NCI-H510A (cell line): ENCODE measurements around the gene HTT.

Source experiments
- DNase-seq: peaks from one replicate; lab custom pipeline; 2025; lab: John Stamatoyannopoulos, UW

HTT gene

DNA sequence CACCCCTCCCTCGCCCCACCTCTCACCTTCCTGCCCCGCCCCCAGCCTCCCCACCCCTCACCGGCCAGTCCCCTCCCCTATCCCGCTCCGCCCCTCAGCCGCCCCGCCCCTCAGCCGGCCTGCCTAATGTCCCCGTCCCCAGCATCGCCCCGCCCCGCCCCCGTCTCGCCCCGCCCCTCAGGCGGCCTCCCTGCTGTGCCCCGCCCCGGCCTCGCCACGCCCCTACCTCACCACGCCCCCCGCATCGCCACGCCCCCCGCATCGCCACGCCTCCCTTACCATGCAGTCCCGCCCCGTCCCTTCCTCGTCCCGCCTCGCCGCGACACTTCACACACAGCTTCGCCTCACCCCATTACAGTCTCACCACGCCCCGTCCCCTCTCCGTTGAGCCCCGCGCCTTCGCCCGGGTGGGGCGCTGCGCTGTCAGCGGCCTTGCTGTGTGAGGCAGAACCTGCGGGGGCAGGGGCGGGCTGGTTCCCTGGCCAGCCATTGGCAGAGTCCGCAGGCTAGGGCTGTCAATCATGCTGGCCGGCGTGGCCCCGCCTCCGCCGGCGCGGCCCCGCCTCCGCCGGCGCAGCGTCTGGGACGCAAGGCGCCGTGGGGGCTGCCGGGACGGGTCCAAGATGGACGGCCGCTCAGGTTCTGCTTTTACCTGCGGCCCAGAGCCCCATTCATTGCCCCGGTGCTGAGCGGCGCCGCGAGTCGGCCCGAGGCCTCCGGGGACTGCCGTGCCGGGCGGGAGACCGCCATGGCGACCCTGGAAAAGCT lies at the start of gene HTT, which contains the start of gene HTT-AS:
HTT (plus strand) TSS at position 604 of the 768 bp plus-strand sequence; CDS start at position 749, 145 bp downstream.
HTT-AS (minus strand) TSS at position 461 of the 768 bp plus-strand sequence.
- DNase-seq = peak; percentile 73

- no peak for DNase-seq
Measured at GRCh38 chr4:3025881-3026280, 48.6 kb upstream of the HTT start.

GRCh38 chr4:3026540-3026939 lies 47.9 kb upstream of the HTT start:
- no peak for DNase-seq

DNA sequence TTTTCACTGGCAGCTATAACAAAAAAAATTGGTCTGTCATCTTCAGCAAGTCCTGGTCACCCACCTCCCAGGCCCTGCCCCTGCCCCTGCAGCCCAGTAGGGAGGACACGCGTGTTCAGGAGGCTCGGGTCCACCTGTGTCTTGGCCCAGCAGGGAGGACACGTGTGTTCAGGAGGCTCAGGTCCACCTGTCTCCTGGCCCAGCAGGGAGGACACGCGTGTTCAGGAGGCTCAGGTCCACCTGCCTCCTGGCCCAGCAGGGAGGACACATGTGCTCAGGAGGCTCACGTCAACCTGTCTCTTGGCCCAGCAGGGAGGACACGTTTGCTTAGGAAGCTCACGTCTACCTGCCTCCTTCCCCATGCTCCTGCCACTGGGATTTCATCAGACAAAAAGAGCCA lies 45.0 kb upstream of the HTT start:
- DNase-seq = no peak

DNA sequence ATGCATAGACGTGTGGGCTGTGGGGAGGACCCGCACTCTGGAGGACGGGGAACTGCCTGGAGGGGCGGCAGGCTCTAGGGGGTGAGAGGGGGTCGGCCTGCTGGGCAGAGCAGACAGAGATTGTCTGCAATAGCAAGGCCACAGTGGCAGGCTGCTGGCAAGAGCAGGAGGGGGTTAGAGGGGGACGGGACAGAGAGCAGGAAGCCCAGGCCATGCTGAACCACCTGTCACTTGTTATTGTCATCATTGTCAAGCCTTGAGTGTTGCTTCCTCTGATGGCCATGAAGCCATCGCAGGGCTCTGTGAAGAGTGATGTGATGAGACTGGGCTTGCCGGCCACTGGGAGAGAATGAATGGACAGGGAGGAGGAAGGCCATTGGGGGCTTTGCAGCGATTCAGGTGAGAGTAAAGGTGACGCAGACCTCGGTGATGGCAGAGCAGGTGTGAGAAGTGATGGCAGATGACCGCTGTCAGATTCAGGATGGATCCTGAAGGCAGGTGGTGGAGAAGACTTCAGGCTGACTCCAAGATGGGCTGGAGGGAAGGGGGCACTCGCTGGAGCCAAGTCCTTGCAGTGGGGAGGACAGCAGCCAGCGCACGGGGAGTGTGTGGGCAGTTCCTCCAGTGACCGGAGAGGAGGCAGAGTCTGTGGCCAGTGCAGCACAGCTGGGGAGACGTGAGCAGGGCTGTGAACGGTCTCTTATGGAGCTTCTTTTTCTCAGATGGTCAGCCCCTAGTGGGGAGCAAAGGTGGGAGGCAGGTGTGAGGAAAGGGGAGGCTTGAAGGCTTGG lies 43.7 kb upstream of the HTT start:
- DNase-seq = no peak

- DNase-seq = no peak
Measured at GRCh38 chr4:3031357-3032082, 43.0 kb upstream of the HTT start.

DNA sequence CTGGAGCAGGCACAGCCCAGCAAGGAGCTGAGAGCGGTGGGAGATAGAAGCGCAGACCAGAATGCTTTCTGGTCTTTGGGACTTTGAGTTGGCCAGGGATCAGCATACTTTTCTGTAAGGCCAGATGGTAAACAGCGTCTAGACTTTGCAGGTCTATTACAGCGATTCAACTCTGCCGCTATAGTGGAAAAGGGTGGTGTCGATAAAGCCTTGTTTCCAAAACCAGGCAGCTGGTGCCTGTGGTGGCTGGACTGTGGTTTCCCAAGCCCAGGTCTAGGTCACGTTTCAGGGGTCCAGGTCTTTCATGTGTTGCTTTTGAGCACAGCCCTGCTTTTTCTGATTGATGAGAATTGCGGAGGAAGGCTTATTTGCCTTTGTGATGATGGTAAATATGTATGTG lies 40.2 kb upstream of the HTT start:
- no peak for DNase-seq

GRCh38 chr4:3035249-3035648 lies 39.2 kb upstream of the HTT start:
- no peak for DNase-seq

DNA sequence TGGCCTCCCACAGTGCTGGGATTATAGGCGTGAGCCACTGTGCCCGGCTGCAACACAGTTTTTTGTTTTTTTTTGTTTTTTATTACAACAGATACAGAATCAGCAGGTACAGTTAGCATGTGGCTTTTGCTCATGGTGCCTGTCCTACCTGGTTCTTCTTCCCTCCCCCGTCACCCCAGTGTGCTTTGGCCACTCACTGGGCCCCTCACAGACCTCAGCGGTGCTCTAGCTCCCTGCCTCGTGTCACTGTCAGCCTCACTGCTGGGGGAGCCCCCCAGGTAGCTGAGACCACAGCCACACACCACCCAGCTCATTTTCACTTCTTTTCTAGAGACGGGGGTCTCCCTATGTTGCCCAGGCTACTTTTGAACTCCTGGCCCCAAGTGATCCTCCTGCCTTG lies 38.8 kb upstream of the HTT start:
- DNase-seq = no peak

GRCh38 chr4:3036131-3036952 lies 38.1 kb upstream of the HTT start:
- DNase-seq = no peak

DNA sequence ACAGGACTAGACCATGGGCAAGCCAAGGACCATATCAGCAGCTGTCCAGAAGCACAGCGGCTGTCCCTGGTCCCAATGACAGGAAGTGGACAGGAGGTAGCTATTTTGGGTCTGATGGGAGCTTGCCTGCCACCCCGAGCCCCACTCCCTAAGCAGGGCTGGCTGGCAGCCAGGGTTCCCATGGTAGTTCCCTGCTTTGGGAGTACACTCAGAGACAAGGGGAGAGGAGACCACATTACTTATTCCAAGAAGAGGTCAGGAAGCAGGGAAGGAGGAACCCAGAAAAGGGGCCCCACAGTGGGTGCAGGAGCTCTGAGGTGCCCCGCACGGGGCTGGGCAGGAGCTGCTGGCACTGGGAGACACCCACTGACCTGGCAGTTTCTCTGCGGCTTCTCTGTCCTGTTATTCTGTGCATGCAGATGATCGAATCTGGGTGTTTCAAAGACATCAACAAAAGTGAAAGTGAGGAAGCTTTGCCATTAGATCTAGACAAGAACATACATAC lies 36.5 kb upstream of the HTT start:
- DNase-seq = no peak

DNA sequence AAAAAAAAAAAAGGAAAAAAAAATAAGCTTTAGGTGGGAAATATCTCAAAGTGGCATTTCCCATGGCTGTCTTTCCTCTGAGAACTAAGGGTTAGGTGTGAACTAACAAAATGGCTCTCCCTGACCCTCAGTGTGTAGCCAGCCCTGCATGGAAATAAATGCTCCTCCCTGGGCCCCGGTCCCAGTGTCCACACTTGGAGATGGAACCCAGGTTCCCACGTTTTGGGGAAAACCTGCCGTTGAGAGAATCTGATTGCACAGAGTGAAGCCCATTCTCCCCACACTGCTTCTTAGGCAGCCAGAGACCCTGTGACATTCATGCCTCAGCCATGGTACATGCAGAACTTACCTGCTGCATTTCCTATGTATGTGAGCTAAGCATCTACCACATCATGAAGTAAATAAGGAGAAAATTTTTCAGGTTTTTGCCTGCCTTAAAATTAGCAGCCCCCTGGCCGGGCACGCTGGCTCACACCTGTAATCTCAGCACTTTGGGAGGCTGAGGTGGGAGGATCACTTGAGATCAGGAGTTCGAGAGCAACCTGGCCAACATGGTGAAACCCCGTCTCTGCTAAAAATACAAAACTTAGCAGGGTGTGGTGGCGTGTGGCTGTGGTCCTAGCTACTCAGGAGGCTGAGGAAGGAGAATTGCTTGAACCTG lies 34.6 kb upstream of the HTT start:
- no peak for DNase-seq

DNA sequence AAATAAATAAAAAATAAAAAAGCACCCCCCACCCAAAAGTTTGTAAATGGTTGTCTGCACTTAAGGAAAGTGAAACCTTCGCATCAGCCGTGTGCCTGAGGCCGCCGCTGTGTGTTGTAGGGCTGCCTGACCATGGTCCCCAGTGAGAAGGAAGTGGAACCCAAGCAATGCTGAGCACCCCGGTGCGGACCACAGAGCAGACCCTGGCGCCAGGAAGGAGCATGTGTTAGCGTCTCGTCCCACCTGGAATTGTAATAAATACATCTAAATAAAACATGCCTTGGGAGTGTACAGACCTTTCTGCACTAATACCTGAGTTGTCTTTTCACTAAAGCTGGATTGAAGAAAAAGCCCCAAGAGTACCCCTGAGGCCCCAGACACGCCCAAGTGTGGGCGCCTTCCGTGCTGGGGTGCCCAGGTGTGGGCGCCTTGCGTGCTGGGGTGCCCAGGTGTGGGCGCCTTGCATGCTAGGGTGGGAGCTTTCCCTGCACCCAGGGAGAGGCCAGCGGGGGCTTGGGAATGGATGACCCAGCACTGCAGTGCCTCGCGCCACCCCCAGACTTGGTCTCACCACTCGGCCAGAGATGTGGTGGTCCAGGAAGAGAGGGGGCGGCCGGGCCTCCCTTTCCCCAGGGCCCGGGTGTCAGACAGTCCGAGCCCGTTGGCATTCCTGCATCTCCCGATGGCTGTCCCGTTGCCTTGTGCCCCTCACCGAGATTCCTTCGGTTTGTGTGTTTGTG lies 33.9 kb upstream of the HTT start:
- no peak for DNase-seq

DNA sequence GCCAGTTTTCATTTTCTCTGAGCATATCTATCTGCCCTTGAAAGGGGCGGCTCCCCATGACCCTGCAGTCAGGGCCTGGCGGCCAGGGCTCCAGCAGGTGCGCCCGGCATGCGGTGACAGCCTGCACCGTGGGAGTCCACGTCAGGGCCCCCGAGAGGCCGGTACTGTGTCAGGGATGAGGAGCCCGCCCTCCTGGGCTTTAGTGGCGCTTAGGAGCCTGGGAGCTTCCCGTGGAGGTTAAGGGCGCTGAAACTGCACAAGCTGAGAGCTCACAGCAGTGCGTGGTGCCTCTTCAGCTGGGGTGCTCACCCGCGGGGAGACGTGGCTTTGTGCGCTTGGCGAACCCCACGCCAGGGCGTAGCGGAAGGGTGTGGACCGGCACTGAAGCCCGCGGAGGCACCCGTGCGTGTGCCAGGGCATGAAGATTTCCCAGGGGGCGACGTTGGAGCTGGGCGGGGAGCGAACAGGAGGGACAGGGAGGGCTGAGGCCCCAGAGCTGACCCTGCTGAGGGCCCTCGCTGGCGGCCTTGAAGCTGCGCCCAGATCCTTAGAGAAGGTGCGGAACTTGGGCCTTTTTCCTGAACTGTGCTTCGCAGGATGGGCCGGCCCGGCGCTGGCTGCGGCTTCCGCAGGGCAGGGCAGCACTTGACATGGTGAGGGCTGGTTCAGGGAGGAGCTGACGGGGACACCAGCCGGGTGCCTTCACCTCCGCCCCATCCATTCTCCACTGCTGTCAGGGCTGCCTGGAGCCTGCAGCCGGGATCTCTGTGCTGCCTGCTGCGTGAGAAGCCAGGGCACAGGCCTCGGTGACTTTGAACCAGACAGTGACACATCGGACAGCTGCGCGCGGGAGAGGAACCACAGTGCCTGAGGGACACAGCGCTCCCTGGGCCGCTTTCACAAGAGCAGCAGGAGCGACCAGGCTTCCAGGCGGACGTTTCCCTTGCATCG lies 33.0 kb upstream of the HTT start:
- DNase-seq = peak; percentile 45

GRCh38 chr4:3042226-3042625 lies 32.3 kb upstream of the HTT start:
- no peak for DNase-seq

DNA sequence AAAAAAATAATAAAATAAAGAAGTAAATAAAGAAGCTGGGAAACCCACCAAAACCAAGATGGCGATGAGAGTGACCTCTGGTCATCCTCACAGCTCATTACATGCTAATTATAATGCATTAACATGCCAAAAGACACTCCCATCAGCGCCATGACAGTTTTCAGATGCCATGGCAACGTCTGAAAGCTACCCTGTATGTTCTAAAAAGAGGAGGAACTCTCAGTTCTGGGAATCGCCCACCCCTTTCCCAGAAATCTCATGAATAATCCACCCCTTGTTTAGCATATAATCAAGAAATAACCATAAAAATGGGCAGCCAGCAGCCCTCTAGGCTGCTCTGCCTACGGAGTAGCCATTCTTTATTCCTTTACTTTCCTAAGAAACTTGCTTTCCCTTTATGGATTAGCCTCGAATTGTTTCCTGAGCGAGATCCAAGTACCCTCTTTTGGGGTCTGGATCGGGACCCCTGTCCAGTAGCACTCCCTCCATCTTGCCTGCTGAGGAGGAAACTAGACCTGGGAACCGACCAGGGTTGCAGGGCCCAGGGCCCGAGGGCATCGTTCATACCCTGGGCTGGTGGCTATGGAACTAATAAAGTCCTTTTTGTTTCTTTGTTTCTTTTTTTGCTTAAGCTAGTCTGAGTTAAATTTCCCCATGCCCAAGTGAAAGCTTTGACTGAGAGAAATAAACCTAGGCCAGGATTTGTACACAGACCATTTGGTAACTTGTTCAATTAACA lies 31.0 kb upstream of the HTT start:
- no peak for DNase-seq

GRCh38 chr4:3044870-3045819 lies 29.3 kb upstream of the HTT start:
- DNase-seq = no peak
